SK-N-SH (cell line): ENCODE data around the gene NRG3. TPM values are rescaled to one million over a fixed set of nuclear protein-coding genes. Genes with fewer than 3 reads are reported as not detected.

Experiments
- CTCF ChIA-PET: fragments of 300-600, 350-600 bp; formaldehyde crosslinking; extraction: SDS; loops from one replicate; lab custom pipeline; 2021; lab: Yijun Ruan, JAX
- POLR2A ChIA-PET: fragments of 350-600 bp; sonication (Branson Sonifier 250); formaldehyde crosslinking; extraction: SDS; loops from one replicate; lab custom pipeline; 2020; ENCODE audit warnings: antibody characterized with exemption, inconsistent platforms; lab: Yijun Ruan, JAX
- DNase-seq: peaks from one replicate; pipeline ENCODE4 v3.0.0; 2012
- H2AFZ ChIP-seq: fragments of 200-600 bp; sonication (generic); 2 replicates; pipeline ENCODE4 v1.8.1; 2016; ENCODE audit warnings: antibody characterized with exemption, mild to moderate bottlenecking, low read depth
- H3F3A ChIP-seq: fragments of 200-600 bp; sonication (generic); replicated peaks from 2 replicates; pipeline ENCODE3; 2016; ENCODE audit warnings: antibody characterized with exemption, mild to moderate bottlenecking; ENCODE audit not compliant: insufficient read depth
- H3K27ac ChIP-seq, 2 experiments: fragments of 200-500 bp in 1 of 2; fragments of 200-600 bp in 1 of 2; sonication (Bioruptor generic) in 1 of 2; sonication (generic), shearing (Covaris generic) in 1 of 2; 2 replicates each; pipeline versions ENCODE4 v1.5.1 to v1.6.1; 2014 to 2016; ENCODE audit warnings: low read depth in 2 of 2, inconsistent platforms in 1 of 2, low read length in 1 of 2, mild to moderate bottlenecking in 1 of 2, mixed read lengths in 1 of 2
- H3K27me3 ChIP-seq: fragments of 200-600 bp; sonication (generic), shearing (Covaris generic); 2 replicates; pipeline ENCODE4 v1.6.1; 2016; ENCODE audit warnings: mixed run types; ENCODE audit not compliant: insufficient read depth
- H3K36me3 ChIP-seq, 2 experiments: fragments of 200-500 bp in 1 of 2; fragments of 200-600 bp in 1 of 2; sonication (Bioruptor generic) in 1 of 2; sonication (generic) in 1 of 2; replicated peaks in 1 of 2; 2 replicates each; pipeline versions ENCODE3 to v1.5.1; 2014 to 2016; ENCODE audit warnings: low read length in 1 of 2, mild to moderate bottlenecking in 1 of 2; ENCODE audit not compliant: insufficient read depth in 2 of 2, control insufficient read depth in 1 of 2
- H3K4me1 ChIP-seq, 2 experiments: fragments of 200-500 bp in 1 of 2; fragments of 200-600 bp in 1 of 2; sonication (Bioruptor generic) in 1 of 2; sonication (generic), shearing (Covaris generic) in 1 of 2; 2 replicates each; pipeline versions ENCODE4 v1.5.1 to v1.6.1; 2014 to 2016; ENCODE audit warnings: low read depth in 1 of 2, low read length in 1 of 2, mixed run types in 1 of 2; ENCODE audit not compliant: insufficient read depth in 2 of 2, control insufficient read depth in 1 of 2
- H3K4me2 ChIP-seq: fragments of 200-600 bp; sonication (generic), shearing (Covaris generic); 2 replicates; pipeline ENCODE4 v1.6.1; 2017; ENCODE audit warnings: mixed run types
- H3K4me3 ChIP-seq, 2 experiments: fragments of 200-500 bp in 1 of 2; fragments of 200-600 bp in 1 of 2; sonication (Bioruptor generic) in 1 of 2; sonication (generic), shearing (Covaris generic) in 1 of 2; 2 replicates each; pipeline versions ENCODE4 v1.5.1 to v1.8.1; 2014 to 2016; ENCODE audit warnings: low read depth in 2 of 2, inconsistent platforms in 1 of 2, low read length in 1 of 2, mild to moderate bottlenecking in 1 of 2, mixed read lengths in 1 of 2, moderate library complexity in 1 of 2
- H3K79me2 ChIP-seq: fragments of 200-600 bp; sonication (generic); 2 replicates; pipeline ENCODE4 v1.8.1; 2017; ENCODE audit warnings: mild to moderate bottlenecking; ENCODE audit not compliant: insufficient read depth
- H3K9ac ChIP-seq: fragments of 200-600 bp; sonication (generic); 2 replicates; pipeline ENCODE4 v1.6.1; 2017; ENCODE audit warnings: mixed run types
- H3K9me2 ChIP-seq: fragments of 200-600 bp; sonication (generic); 2 replicates; pipeline ENCODE4 v1.6.1; 2017; ENCODE audit warnings: mixed run types
- H3K9me3 ChIP-seq: fragments of 200-600 bp; sonication (generic); 2 replicates; pipeline ENCODE4 v1.6.1; 2017; ENCODE audit warnings: mixed run types, mild to moderate bottlenecking, moderate library complexity
- H4K20me1 ChIP-seq: fragments of 200-600 bp; sonication (generic); 2 replicates; pipeline ENCODE4 v1.6.1; 2017; ENCODE audit warnings: mild to moderate bottlenecking, mixed run types; ENCODE audit not compliant: insufficient read depth
- ELF1 ChIP-seq: IDR thresholded peaks from 2 replicates; pipeline ENCODE4 v1.4.0; 2012
- EZH2phosphoT487 ChIP-seq: fragments of 200-600 bp; sonication (generic); IDR thresholded peaks from 2 replicates; pipeline ENCODE4 v1.6.1; 2017; ENCODE audit warnings: low read depth, mixed run types, mild to moderate bottlenecking, antibody characterized with exemption, moderate library complexity, borderline replicate concordance
- FOSL2 ChIP-seq: IDR thresholded peaks from 2 replicates; pipeline ENCODE4 v1.4.0; 2012; ENCODE audit warnings: low read depth, mild to moderate bottlenecking, moderate library complexity, borderline replicate concordance
- FOXJ3 ChIP-seq: sonication (generic); formaldehyde crosslinking; IDR thresholded peaks from 2 replicates; pipeline ENCODE4 v1.5.1; 2020; ENCODE audit warnings: mild to moderate bottlenecking, missing genetic modification reagents
- JUND ChIP-seq: IDR thresholded peaks from 2 replicates; pipeline ENCODE4 v1.4.0; 2012
- POLR2AphosphoS5 ChIP-seq: IDR thresholded peaks from 2 replicates; pipeline ENCODE4 v1.6.1; 2012; ENCODE audit warnings: low read depth, low read length
- RAD21 ChIP-seq: IDR thresholded peaks from 2 replicates; pipeline ENCODE4 v1.6.1; 2012; ENCODE audit warnings: mild to moderate bottlenecking, low read length
- RCOR1 ChIP-seq: fragments of 150-350 bp; IDR thresholded peaks from 2 replicates; pipeline ENCODE4 v1.6.1; 2017; ENCODE audit warnings: antibody characterized with exemption, low read length
- RFX5 ChIP-seq: IDR thresholded peaks from 2 replicates; pipeline ENCODE4 v1.6.1; 2012; ENCODE audit warnings: mild to moderate bottlenecking, improper control_type of control experiment, low read length
- SIN3A ChIP-seq: IDR thresholded peaks from 2 replicates; pipeline ENCODE4 v1.6.1; 2012; ENCODE audit warnings: low read depth, mild to moderate bottlenecking, low read length, moderate library complexity, borderline replicate concordance
- YY1 ChIP-seq: IDR thresholded peaks from 2 replicates; pipeline ENCODE4 v1.4.0; 2012; ENCODE audit warnings: low read depth, mild to moderate bottlenecking
- WGBS: methylation state at CpG from one replicate; pipeline ENCODE4 v1.1.6; 2017; ENCODE audit warnings: low lambda C conversion rate; 5-methylcytosine and 5-hydroxymethylcytosine counted together
- polyA plus RNA-seq, 3 experiments: library from polyadenylated mRNA; depleted of rRNA; stranded (reverse); fragments of >200 nt; gene quantifications; 2 replicates each; pipeline ENCODE4 v1.2.3, GENCODE V29; 2012
- TF ChIP-seq, protein P1 (sequence below): fragments of 150-350 bp; IDR thresholded peaks from 2 replicates; pipeline ENCODE4 v1.6.1; 2017; ENCODE audit warnings: antibody characterized with exemption, low read length, low read depth, borderline replicate concordance
- TF ChIP-seq, protein P2 (sequence below): IDR thresholded peaks from 2 replicates; pipeline ENCODE4 v1.4.0; 2012; ENCODE audit warnings: low read depth, borderline replicate concordance
- TF ChIP-seq, protein P3 (sequence below): fragments of 200-600 bp; sonication (generic); IDR thresholded peaks from 2 replicates; pipeline ENCODE4 v1.6.1; 2017; ENCODE audit warnings: antibody characterized with exemption, mild to moderate bottlenecking, moderate library complexity

NRG3 gene
- polyA plus RNA-seq, 1 of the 3 experiments (the other 2 are of a cell fraction), result 0.03 TPM

DNA sequence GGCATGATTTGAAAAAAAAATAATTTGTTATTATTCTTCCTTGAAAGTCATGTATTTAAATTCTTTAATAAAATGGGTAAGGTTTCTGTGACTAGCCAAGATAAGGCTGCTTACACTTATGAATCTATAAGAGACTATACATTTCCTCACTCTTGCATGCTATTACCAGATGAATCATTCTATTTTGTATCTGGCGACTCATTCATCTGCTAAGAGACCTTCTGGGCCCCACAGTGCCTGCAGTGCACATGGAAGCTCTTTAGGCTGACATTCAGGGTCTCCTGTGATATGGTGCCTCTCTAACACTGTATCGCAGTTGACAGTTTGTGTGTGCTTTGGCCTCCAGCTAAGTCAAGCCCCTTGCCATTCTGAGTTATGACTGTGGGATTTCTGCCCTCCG is 121.9 kb downstream of the NRG3 start (continued):
- TF ChIP-seq RFX5 (no peak), EZH2phosphoT487 (no peak), FOXJ3 (CRISPR knock-in tag) (no peak), YY1 (no peak), JUND (no peak)
- TF ChIP-seq, protein P1, sequence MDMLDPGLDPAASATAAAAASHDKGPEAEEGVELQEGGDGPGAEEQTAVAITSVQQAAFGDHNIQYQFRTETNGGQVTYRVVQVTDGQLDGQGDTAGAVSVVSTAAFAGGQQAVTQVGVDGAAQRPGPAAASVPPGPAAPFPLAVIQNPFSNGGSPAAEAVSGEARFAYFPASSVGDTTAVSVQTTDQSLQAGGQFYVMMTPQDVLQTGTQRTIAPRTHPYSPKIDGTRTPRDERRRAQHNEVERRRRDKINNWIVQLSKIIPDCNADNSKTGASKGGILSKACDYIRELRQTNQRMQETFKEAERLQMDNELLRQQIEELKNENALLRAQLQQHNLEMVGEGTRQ, result no peak

DNA sequence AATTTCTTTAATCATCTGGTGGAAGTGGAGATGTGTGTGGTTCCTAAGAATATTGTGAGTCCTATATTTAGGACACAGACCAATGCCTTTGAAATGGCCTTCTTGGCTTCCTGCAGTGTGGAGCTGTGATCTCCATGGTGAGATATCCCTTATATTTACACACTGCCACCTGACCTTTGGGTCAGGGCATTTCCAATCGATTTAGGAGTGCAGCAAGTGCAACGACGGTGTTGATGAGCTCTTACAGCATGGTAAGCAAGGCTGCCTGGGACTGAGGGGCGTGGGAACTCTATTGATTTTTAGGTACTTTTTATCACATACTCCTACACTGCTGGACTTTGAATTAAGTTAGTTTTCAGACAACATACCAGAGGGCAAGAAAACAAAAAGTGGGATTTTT is 146.0 kb downstream of the NRG3 start:
- TF ChIP-seq ELF1 (no peak), RCOR1 (no peak), RAD21 (no peak), YY1 (no peak), FOSL2 (no peak), POLR2AphosphoS5 (no peak), SIN3A (no peak)
- TF ChIP-seq, protein P2, sequence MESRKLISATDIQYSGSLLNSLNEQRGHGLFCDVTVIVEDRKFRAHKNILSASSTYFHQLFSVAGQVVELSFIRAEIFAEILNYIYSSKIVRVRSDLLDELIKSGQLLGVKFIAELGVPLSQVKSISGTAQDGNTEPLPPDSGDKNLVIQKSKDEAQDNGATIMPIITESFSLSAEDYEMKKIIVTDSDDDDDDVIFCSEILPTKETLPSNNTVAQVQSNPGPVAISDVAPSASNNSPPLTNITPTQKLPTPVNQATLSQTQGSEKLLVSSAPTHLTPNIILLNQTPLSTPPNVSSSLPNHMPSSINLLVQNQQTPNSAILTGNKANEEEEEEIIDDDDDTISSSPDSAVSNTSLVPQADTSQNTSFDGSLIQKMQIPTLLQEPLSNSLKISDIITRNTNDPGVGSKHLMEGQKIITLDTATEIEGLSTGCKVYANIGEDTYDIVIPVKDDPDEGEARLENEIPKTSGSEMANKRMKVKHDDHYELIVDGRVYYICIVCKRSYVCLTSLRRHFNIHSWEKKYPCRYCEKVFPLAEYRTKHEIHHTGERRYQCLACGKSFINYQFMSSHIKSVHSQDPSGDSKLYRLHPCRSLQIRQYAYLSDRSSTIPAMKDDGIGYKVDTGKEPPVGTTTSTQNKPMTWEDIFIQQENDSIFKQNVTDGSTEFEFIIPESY, result no peak
- TF ChIP-seq, protein P3, sequence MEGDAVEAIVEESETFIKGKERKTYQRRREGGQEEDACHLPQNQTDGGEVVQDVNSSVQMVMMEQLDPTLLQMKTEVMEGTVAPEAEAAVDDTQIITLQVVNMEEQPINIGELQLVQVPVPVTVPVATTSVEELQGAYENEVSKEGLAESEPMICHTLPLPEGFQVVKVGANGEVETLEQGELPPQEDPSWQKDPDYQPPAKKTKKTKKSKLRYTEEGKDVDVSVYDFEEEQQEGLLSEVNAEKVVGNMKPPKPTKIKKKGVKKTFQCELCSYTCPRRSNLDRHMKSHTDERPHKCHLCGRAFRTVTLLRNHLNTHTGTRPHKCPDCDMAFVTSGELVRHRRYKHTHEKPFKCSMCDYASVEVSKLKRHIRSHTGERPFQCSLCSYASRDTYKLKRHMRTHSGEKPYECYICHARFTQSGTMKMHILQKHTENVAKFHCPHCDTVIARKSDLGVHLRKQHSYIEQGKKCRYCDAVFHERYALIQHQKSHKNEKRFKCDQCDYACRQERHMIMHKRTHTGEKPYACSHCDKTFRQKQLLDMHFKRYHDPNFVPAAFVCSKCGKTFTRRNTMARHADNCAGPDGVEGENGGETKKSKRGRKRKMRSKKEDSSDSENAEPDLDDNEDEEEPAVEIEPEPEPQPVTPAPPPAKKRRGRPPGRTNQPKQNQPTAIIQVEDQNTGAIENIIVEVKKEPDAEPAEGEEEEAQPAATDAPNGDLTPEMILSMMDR, result no peak
- TF ChIP-seq, all 33 proteins: peak for 0
- no peak overlapping the region for H3K4me3 ChIP-seq
- ChIA-PET POLR2A (no interaction called here), CTCF (no interaction called here)
- H3K9me2 ChIP-seq, result no peaks in the 10 kb centered on the region
- H3K4me2 ChIP-seq, result no peak overlapping the region
- no peak for DNase-seq
- H3K27me3 ChIP-seq, result no peaks in the 10 kb centered on the region
- H3F3A ChIP-seq, result no peaks in the 10 kb centered on the region
- no peaks in the 10 kb centered on the region for H3K36me3 ChIP-seq
- H3K9ac ChIP-seq, result no peak overlapping the region
- H2AFZ ChIP-seq, result no peak overlapping the region
- no peaks in the 10 kb centered on the region for H4K20me1 ChIP-seq
- 0 out of 2 replicates have a peak, but pooled peaks cover 3% of the 10 kb centered on the region for H3K9me3 ChIP-seq
- no peaks in the 10 kb centered on the region for H3K4me1 ChIP-seq
- 11% methylated on average over 4 of the region's 4 CpGs for WGBS
- H3K79me2 ChIP-seq, result no peaks in the 10 kb centered on the region
- no peak overlapping the region for H3K27ac ChIP-seq
